NCI-H526 (cell line): ENCODE results near the gene DISP3.

Experiments
- DNase-seq, 2 experiments: peaks; one replicate each; lab custom pipeline; 2025; lab: John Stamatoyannopoulos, UW

The DISP3 gene

GRCh38 chr1:11528611-11529261 is 49.8 kb downstream of the DISP3 start:
- no peak for DNase-seq

- DNase-seq = no peak
Observed at GRCh38 chr1:11529330-11529729, 50.4 kb downstream of the DISP3 start.

- no peak for DNase-seq
Observed at GRCh38 chr1:11529763-11530730, 51.1 kb downstream of the DISP3 start.

- DNase-seq = no peak
Observed at GRCh38 chr1:11530731-11531311, 51.9 kb downstream of the DISP3 start.

- no peak for DNase-seq
Observed at GRCh38 chr1:11531314-11531870, 52.4 kb downstream of the DISP3 start.

- DNase-seq = no peak
Observed at GRCh38 chr1:11531943-11532342, 53.0 kb downstream of the DISP3 start.

- DNase-seq = no peak
Observed at GRCh38 chr1:11533790-11534787, 55.1 kb downstream of the DISP3 start.

GRCh38 chr1:11534846-11535245 is 55.9 kb downstream of the DISP3 start:
- DNase-seq = no peak

- DNase-seq = no peak
Observed at GRCh38 chr1:11535316-11535715, 56.4 kb downstream of the DISP3 start.

GRCh38 chr1:11535761-11536572 is 57.0 kb downstream of the DISP3 start:
- no peak for DNase-seq

GRCh38 chr1:11536573-11537379 is 57.8 kb downstream of the DISP3 start:
- DNase-seq = no peak

GRCh38 chr1:11537380-11537764 is 58.4 kb downstream of the DISP3 start:
- DNase-seq = no peak

- DNase-seq = no peak
Observed at GRCh38 chr1:11537854-11538591, 59.1 kb downstream of the DISP3 start.

- no peak for DNase-seq
Observed at GRCh38 chr1:11538886-11539285, 59.9 kb downstream of the DISP3 start.

GRCh38 chr1:11539850-11540772 is 61.2 kb downstream of the DISP3 start:
- no peak for DNase-seq

GRCh38 chr1:11540773-11541160 is 61.8 kb downstream of the DISP3 start:
- DNase-seq = no peak

- no peak for DNase-seq
Observed at GRCh38 chr1:11541236-11541635, 62.3 kb downstream of the DISP3 start.

- no peak for DNase-seq
Observed at GRCh38 chr1:11541956-11542355, 63.0 kb downstream of the DISP3 start.
